Pancreas (tissue), 10 donors: ENCODE measurements around the gene FBXO48. TPM values are rescaled to one million over a fixed set of nuclear protein-coding genes. Genes with fewer than 3 reads are reported as not detected.

Source experiments
- ATAC-seq, 4 donors: fragments of 200-7000 bp; cut with Tn5 transposase; one replicate each; pipeline versions ENCODE4 v1.8.0 to v1.9.1; 2020; ENCODE audit warnings: mild to moderate bottlenecking in 4 of 4, moderate library complexity in 4 of 4
- DNase-seq, 6 donors: peaks; one replicate each; pipeline ENCODE4 v3.0.0-alpha.2; 2020
- FAIRE-seq: peaks from 2 replicates; lab custom pipeline; 2012; peaks lifted over from hg19 to GRCh38; lab: Jason Lieb, UNC
- H3K27ac ChIP-seq, 4 donors: fragments of 200-600 bp; sonication (generic); 1 replicate in 3 of 4; 2 replicates in 1 of 4; pipeline versions ENCODE4 v1.5.0 to v1.8.0; 2020
- H3K27me3 ChIP-seq, 4 donors: fragments of 200-600 bp; one replicate each; pipeline ENCODE4 v1.8.0; 2021
- H3K36me3 ChIP-seq, 3 donors: fragments of 200-600 bp; sonication (generic) in 1 of 3; one replicate each; pipeline versions ENCODE4 v1.5.0 to v1.8.0; 2020 to 2021
- H3K4me1 ChIP-seq, 3 donors: fragments of 200-600 bp; one replicate each; pipeline ENCODE4 v1.8.0; 2021
- H3K4me3 ChIP-seq, 4 donors: fragments of 200-600 bp; sonication (generic) in 2 of 4; one replicate each; pipeline versions ENCODE4 v1.5.0 to v1.8.0; 2020 to 2021
- H3K9me3 ChIP-seq, 4 donors: fragments of 200-600 bp; one replicate each; pipeline ENCODE4 v1.8.0; 2021
- CTCF ChIP-seq, 4 donors: fragments of 200-600 bp; sonication (generic) in 3 of 4; IDR thresholded peaks; one replicate each; pipeline versions ENCODE4 v1.5.0 to v1.8.0; 2021; ENCODE audit warnings: antibody characterized with exemption in 4 of 4
- whole genome bisulfite sequencing, 2 donors: extraction: QIAGEN DNeasy Blood & Tissue Kit; methylation state at CpG; one replicate each; pipeline ENCODE4 v1.1.7; 2013; 5-methylcytosine and 5-hydroxymethylcytosine counted together
- intact Hi-C, 3 donors: fragments of 100-400 bp; cut with DNase I; formaldehyde crosslinking; loops; one replicate each; pipeline versions ENCODE4 v1.11.1 to v1.14.2; 2022
- polyA plus RNA-seq, 2 donors: library from polyadenylated mRNA; stranded (reverse); fragments of 200-250 nt; gene quantifications; one replicate each; pipeline ENCODE4 v1.2.3, GENCODE V29; 2013
- total RNA-seq, 6 donors: library from RNA; stranded (reverse); fragmentation: NEBNext Ultra II Directional in 4 of 6; extraction: Animal tissue kit (Norgen Biotek cat#: 25700) in 4 of 6; gene quantifications; one replicate each; pipeline versions ENCODE4 v1.2.1 to v1.2.4, GENCODE V29; 2021 to 2023
- donor health status: healthy with polysubstance abuse.
- donor health status: DM: no; HTN: no; CAD: no; lungs with moderate emphysema.
- donor health status: DM: no; HTN: no; CAD: no.
- donor health status: control.
- donor health status: control.
- donor health status: Bipolar disorder and iron deficiency.
- donor health status: DM: yes; HTN: yes; CAD: no.
- donor health status: DM: no; HTN: no; CAD: no.
- donor health status: DM: no; HTN: no; CAD: no.
- donor health status: DM: yes; HTN: yes; CAD: no.

FBXO48 gene
- total and polyA plus RNA-seq, 8 donors = 0.46 to 1.1 (median 0.70) TPM

DNA sequence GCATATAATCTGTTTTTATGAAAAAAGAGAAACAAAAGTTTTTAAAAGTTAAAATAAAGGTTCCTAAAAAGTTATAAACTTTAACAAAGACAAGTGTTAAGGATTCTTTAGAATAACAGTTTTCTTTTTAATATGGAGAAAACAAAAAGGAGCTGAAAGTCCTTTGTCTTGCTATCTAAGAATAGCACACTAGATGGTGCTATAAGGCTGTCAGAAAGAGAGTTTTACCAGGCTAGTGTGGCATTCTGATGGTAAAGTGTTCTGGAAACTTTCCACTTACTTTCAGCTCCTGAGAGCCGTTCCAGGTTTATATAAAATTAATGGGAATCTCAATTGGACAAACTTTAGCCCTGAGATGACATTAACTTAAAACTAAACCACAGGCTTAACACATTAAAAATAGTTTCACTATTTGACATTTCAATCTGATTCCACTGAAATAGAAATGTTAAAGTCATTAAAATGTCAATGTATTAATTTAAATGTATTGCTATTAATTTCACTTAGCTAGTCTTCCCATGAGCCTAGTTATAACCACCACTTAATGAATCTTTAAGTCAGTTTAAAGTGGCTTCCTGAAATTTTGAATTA, 3.7 kb downstream of the FBXO48 start:
- no peak for ATAC-seq
- Histone ChIP-seq H3K4me1 (peaks cover 0 to 8% (median 4%) of the 10 kb centered on the region in 3 donors), H3K9me3 (no peaks in the 10 kb centered on the region), H3K27ac (no peak overlapping the region), H3K27me3 (no peaks in the 10 kb centered on the region), H3K4me3 (no peak overlapping the region), H3K36me3 (no peaks in the 10 kb centered on the region)
- FAIRE-seq = peak; percentile 97
- no peak for DNase-seq
- intact Hi-C loops = loop anchor here in 1 of 3 donors (10.0 kb wide), 1 partner anchor 251 kb away; no protein-coding TSS in a partner anchor
- WGBS, 2 donors = 0% methylated on average over 1 of the region's 1 CpG
- TF ChIP-seq CTCF (IDR thresholded peaks at IDR 0.05) = peak; percentile 33 to 70 (median 61)

DNA sequence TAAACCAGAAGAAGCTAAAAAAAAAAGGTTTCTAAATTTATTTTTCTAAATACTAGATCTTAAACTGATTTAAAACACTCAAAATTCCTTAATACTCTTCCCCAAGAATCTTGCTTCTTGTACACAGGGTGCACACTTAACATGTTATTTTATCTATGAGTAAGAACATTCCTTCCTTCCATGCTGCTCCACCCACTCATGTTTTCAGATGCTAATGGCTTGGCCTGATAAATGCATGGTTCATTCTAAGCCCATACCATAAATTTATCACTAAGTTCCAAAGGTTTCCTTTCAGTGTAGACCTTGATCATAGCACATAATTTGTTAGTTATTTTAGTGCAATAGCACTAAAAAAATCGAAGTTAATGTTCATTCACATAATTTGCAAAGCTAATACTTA, 8.1 kb downstream of the FBXO48 start:
- intact Hi-C loops = loop anchor here in 1 of 3 donors (10.0 kb wide), 1 partner anchor 466 kb away; no protein-coding TSS in a partner anchor
- no peaks in the 10 kb centered on the region for H3K9me3 ChIP-seq
- ATAC-seq (no peak), DNase-seq (no peak), FAIRE-seq (no peak)
- H3K27me3 ChIP-seq = no peaks in the 10 kb centered on the region
- no peaks in the 10 kb centered on the region for H3K36me3 ChIP-seq
- 25 to 29% methylated on average over 1 of the region's 1 CpG for WGBS, 2 donors
- no peak overlapping the region for H3K4me3 ChIP-seq
- no peak overlapping the region for H3K27ac ChIP-seq
- TF ChIP-seq CTCF (IDR thresholded peaks at IDR 0.05) = no peak
- peaks cover 0 to 5% (median 0%) of the 10 kb centered on the region in 3 donors for H3K4me1 ChIP-seq

- no peak for DNase-seq
- no peak for FAIRE-seq
- 61 to 72% methylated on average over 4 of the region's 4 CpGs for WGBS, 2 donors
- no peak for ATAC-seq
- Histone ChIP-seq H3K9me3 (no peaks in the 10 kb centered on the region), H3K27ac (no peak overlapping the region), H3K4me1 (no peaks in the 10 kb centered on the region), H3K36me3 (no peaks in the 10 kb centered on the region), H3K27me3 (no peaks in the 10 kb centered on the region), H3K4me3 (no peak overlapping the region)
- no peak for TF ChIP-seq CTCF (IDR thresholded peaks at IDR 0.05)
- intact Hi-C loops = loop anchor here in 1 of 3 donors (10.0 kb wide), 1 partner anchor 469 kb away; no protein-coding TSS in a partner anchor
Observed at GRCh38 chr2:68456198-68456597, 10.9 kb downstream of the FBXO48 start.

DNA sequence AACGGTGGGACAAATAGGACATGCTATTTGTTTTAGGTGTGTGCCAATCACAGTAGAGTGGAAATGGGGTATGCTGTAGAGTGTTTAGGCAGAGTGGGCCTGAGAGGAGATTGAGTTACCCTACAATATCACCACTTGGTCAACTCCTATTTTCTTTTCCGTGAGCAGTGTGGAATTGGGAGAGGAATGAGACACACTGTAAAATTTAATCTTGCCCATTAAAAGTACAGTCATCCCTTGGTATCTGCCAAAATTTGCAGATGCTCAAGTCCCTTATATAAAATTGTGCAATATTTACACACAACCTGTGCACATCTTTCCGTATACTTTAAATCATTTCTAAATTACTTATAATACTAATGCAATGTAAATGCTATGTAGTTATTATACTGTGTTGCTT, 12.4 kb downstream of the FBXO48 start:
- DNase-seq (no peak), FAIRE-seq (no peak), ATAC-seq (no peak)
- H3K4me1 ChIP-seq = no peaks in the 10 kb centered on the region
- TF ChIP-seq CTCF (IDR thresholded peaks at IDR 0.05) = no peak
- 69 to 74% methylated on average over 3 of the region's 3 CpGs for WGBS, 2 donors
- no peak overlapping the region for H3K27ac ChIP-seq
- H3K4me3 ChIP-seq = no peak overlapping the region
- intact Hi-C loops = loop anchor here in 1 of 3 donors (10.0 kb wide), 1 partner anchor 470 kb away; no protein-coding TSS in a partner anchor
- no peaks in the 10 kb centered on the region for H3K9me3 ChIP-seq
- H3K27me3 ChIP-seq = no peaks in the 10 kb centered on the region
- no peaks in the 10 kb centered on the region for H3K36me3 ChIP-seq

DNA sequence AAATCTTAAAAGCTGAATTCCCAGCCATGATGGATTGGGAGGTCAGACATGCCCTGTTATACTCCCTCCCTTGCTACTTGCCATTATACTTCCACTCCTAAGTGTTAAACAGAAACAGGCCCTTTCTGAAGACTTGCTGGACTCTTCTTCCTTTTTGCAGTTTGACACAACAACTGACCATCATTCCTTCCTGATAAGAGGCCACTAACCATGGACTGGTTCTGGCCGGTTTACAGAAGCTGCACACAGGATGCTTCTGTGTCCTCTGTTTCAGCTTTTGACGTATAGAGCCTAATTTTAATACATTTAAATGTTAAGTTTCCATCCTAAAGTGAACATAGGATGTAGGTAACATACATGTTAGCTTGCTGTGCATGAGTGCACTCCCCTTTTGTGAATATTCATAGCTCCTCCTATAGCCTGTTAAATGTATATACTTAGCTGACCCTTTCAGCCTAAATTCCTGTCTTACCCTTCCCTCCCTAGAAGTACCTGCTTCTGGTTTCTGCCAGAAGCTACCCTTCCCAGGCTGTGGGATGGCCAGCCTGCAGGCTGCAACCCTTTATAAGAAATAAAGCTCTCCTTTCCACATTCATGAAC, 13.2 kb downstream of the FBXO48 start:
- TF ChIP-seq CTCF (IDR thresholded peaks at IDR 0.05) = no peak
- no peaks in the 10 kb centered on the region for H3K4me1 ChIP-seq
- no peak overlapping the region for H3K4me3 ChIP-seq
- no peaks in the 10 kb centered on the region for H3K36me3 ChIP-seq
- ATAC-seq = no peak
- no peak overlapping the region for H3K27ac ChIP-seq
- H3K27me3 ChIP-seq = no peaks in the 10 kb centered on the region
- WGBS, 2 donors = 66 to 74% methylated on average over 2 of the region's 2 CpGs
- H3K9me3 ChIP-seq = no peaks in the 10 kb centered on the region
- no peak for FAIRE-seq
- DNase-seq = no peak
- intact Hi-C loops = loop anchor here in 1 of 3 donors (10.0 kb wide), 1 partner anchor 471 kb away; no protein-coding TSS in a partner anchor
